ENCODE results near the gene TRUB2. TPM values are rescaled to one million over a fixed set of nuclear protein-coding genes. Genes with fewer than 3 reads are reported as not detected.

TRUB2 gene
- total RNA-seq, 1 donor from 2014 or later = 8.3 TPM

- H3K9me3 Mint-ChIP-seq = no peaks in the 10 kb centered on the region
- Histone ChIP-seq H3K79me2 (ENCODE audit: low read depth) (no peaks in the 10 kb centered on the region), H3K4me2 (no peak overlapping the region), H3K4me1 (no peaks in the 10 kb centered on the region), H3K36me3 (no peaks in the 10 kb centered on the region), H2AFZ (replicated peaks) (no peak overlapping the region), H3K4me3 (no peak overlapping the region), H3K27me3 (no peaks in the 10 kb centered on the region), H4K20me1 (ENCODE audit: low read depth) (no peaks in the 10 kb centered on the region), H3K9ac (no peak overlapping the region), H3K9me3 (ENCODE audit: low read depth) (no peaks in the 10 kb centered on the region), H3F3A (ENCODE audit: low read depth) (no peaks in the 10 kb centered on the region), H3K27ac (no peak overlapping the region)
- H3K4me3 Mint-ChIP-seq = no peak overlapping the region
- TF ChIP-seq EZH2 (IDR thresholded peaks at IDR 0.05) (no peak), CTCF (IDR thresholded peaks at IDR 0.05) (no peak), EZH2phosphoT487 (IDR thresholded peaks at IDR 0.05) (no peak)
- H3K4me1 Mint-ChIP-seq = no peaks in the 10 kb centered on the region
- H3K27me3 Mint-ChIP-seq (ENCODE audit: insufficient read depth, low read depth) = peaks cover 5% of the 10 kb centered on the region
- no peak for DNase-seq (ENCODE audit: low spot score)
- peaks cover 2% of the 10 kb centered on the region for H3K36me3 Mint-ChIP-seq
- peak overlapping the region; percentile 24 for H3K27ac Mint-ChIP-seq
These were observed 17.9 kb downstream of the TRUB2 start for GRCh38 chr9:128304136-128304970.

DNA sequence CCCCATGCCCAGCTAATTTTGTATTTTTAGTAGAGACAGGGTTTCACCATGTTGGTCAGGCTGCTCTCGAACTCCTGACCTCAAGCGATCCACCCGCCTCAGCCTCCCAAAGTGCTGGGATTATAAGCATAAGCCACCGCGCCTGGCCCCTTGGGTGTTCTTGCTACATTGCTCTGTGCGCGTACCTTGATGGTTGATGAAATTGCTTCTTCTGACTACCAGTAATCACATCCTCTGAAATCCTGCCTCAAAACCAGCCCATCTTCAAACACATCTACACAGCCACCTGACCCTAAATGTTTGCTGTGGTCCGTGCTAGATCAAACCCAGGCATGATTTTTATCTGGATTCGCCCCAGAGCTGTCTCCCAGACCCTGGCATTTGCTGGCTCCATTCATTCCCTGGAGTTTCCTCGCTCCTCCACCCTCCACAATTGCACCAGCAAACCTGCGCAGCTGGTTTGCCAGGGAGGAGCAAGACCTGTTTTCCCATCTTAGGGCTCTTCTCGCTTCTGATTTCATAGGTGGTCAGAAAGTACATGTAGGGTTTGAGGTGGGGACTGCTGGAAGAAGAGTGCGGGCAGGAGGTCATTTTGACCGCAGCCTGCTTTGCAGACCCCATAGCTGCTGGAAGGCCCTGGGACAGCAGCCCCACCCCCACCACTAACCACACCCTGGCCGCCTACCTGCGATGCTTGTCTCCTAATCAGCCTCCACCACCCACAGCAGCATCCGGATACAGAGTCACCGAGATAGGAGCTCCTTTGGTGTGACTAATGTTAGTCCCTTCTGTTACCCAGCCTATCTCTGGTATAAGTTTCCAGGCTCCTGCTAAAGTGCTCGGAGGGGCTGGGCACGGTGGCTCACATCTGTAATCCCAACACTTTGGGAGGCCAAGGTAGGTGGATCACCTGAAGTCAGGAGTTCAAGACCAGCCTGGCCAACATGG is 23.4 kb downstream of the TRUB2 start:
- no peak overlapping the region for H3K27ac Mint-ChIP-seq
- H3K4me3 ChIP-seq = no peak overlapping the region
- no peaks in the 10 kb centered on the region for H3K9me3 ChIP-seq (ENCODE audit: low read depth)
- H3K9me3 Mint-ChIP-seq = no peaks in the 10 kb centered on the region
- H3K36me3 Mint-ChIP-seq = no peaks in the 10 kb centered on the region
- no peak overlapping the region for H3K4me2 ChIP-seq
- no peak overlapping the region for H2AFZ ChIP-seq (replicated peaks)
- H3K27ac ChIP-seq = no peak overlapping the region
- H3K79me2 ChIP-seq (ENCODE audit: low read depth) = no peaks in the 10 kb centered on the region
- H3K27me3 Mint-ChIP-seq (ENCODE audit: insufficient read depth, low read depth) = peaks cover 3% of the 10 kb centered on the region
- H3K4me3 Mint-ChIP-seq = no peak overlapping the region
- H3K4me1 ChIP-seq = no peaks in the 10 kb centered on the region
- no peaks in the 10 kb centered on the region for H4K20me1 ChIP-seq (ENCODE audit: low read depth)
- no peak for DNase-seq (ENCODE audit: low spot score)
- H3F3A ChIP-seq (ENCODE audit: low read depth) = no peaks in the 10 kb centered on the region
- TF ChIP-seq CTCF (IDR thresholded peaks at IDR 0.05) (no peak), EZH2phosphoT487 (IDR thresholded peaks at IDR 0.05) (no peak), EZH2 (IDR thresholded peaks at IDR 0.05) (no peak)
- no peaks in the 10 kb centered on the region for H3K27me3 ChIP-seq
- H3K4me1 Mint-ChIP-seq = peaks cover 7% of the 10 kb centered on the region
- H3K9ac ChIP-seq = no peak overlapping the region
- no peaks in the 10 kb centered on the region for H3K36me3 ChIP-seq

- Histone ChIP-seq H3K79me2 (ENCODE audit: low read depth) (no peaks in the 10 kb centered on the region), H3K4me3 (no peak overlapping the region), H3K4me1 (no peaks in the 10 kb centered on the region), H3K9me3 (ENCODE audit: low read depth) (no peaks in the 10 kb centered on the region), H3K27ac (no peak overlapping the region), H3F3A (ENCODE audit: low read depth) (no peaks in the 10 kb centered on the region), H3K27me3 (no peaks in the 10 kb centered on the region), H4K20me1 (ENCODE audit: low read depth) (no peaks in the 10 kb centered on the region), H2AFZ (replicated peaks) (no peak overlapping the region), H3K36me3 (no peaks in the 10 kb centered on the region), H3K4me2 (no peak overlapping the region), H3K9ac (no peak overlapping the region)
- TF ChIP-seq EZH2 (IDR thresholded peaks at IDR 0.05) = no peak
- no peak for TF ChIP-seq CTCF (IDR thresholded peaks at IDR 0.05)
- TF ChIP-seq EZH2phosphoT487 (IDR thresholded peaks at IDR 0.05) = no peak
- no peak for DNase-seq (ENCODE audit: low spot score)
- no peaks in the 10 kb centered on the region for H3K9me3 Mint-ChIP-seq
- H3K36me3 Mint-ChIP-seq = no peaks in the 10 kb centered on the region
- H3K4me3 Mint-ChIP-seq = no peak overlapping the region
- peaks cover 7% of the 10 kb centered on the region for H3K4me1 Mint-ChIP-seq
- peaks cover 3% of the 10 kb centered on the region for H3K27me3 Mint-ChIP-seq (ENCODE audit: insufficient read depth, low read depth)
- H3K27ac Mint-ChIP-seq = peak overlapping the region; percentile 33
These were observed 24.9 kb downstream of the TRUB2 start for GRCh38 chr9:128297221-128297773.
